HUDEP-2 (cell line): ENCODE measurements around the gene NBPF11.
"Not testable (repeated sequence)": the region's sequence is repeated elsewhere in the genome, so short reads cannot be mapped to it uniquely, and the experiment has no call there.

Experiments
- DNase-seq, 76 experiments: peaks; one replicate each; lab custom pipeline; 2025; ENCODE audit not compliant: unreplicated experiment in 76 of 76; lab: John Stamatoyannopoulos, UW

NBPF11 gene

DNA sequence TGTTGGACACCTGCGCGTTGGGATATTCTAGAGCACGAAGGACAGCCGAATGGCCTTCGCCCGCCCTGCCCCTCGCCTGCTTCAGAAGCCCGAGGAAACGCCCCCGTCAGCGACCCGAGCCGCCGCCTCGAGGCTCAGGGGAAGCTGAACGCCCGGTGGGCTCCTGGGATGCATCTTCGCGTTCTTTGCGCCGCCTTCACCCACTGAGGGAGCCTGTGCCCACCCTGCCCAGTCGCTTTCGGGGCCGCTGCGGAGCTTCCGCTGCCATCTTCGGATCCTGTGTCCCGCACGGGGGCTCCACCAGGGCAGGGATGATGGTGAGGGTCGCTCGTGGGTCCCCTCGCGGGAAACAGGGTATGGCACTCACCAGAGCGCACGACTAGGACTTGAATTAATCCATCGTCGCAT, 91.8 kb downstream of the NBPF11 start:
- not testable (repeated sequence) for DNase-seq

DNA sequence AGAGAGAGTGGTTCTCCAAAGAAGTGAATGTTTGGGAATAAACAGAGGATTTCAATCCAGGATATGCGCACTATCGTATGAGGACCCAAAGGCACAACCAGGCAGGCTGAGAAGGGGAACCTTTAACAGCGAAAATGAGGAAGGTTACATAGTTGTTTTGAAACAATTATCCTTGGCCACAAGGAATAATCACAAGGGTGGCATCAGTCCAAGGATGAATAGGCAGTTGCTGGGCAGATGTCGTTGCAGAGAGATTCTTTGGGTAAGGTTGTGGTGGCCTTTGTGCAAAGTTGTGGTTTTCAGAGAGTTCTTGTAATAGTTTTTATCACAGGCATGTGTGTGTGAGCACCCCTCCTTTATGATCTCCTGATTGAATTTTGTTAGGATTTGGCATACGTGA, 94.7 kb downstream of the NBPF11 start:
- not testable (repeated sequence) for DNase-seq
